ENCODE results near the gene PDE7B. TPM values are rescaled to one million over a fixed set of nuclear protein-coding genes. Genes with fewer than 3 reads are reported as not detected.

PDE7B gene
- total RNA-seq, 3 donors from 2014 or later = 0.05 to 0.18 TPM; not detected in 1

DNA sequence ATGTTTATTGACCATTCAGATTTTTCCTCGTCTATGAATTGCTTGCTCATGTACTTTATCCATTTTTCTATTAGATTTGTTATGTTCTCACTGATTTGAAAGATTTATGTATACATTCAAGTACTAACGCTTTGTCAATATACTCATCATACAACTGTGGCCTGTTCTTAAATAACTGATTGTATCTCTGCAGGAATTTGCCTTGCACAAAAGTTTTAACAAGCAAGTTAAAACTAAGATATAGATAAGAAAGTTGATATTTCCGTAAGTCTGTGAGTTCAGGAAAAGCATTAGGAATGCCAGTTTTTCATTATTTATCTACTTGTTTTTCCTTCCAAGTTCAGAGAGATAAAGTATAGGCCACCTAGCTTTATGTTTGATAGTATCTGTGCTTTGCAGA is 95.2 kb downstream of the PDE7B start:
- H3K9me3 Mint-ChIP-seq = no peaks in the 10 kb centered on the region
- no peaks in the 10 kb centered on the region for H3K4me1 Mint-ChIP-seq (ENCODE audit: low read depth)
- ATAC-seq (no peak), DNase-seq (no peak)
- peaks cover 2% of the 10 kb centered on the region for H3K27me3 Mint-ChIP-seq (ENCODE audit: low read depth)
- no peak overlapping the region for H3K4me3 Mint-ChIP-seq
- no peaks in the 10 kb centered on the region for H3K36me3 Mint-ChIP-seq (ENCODE audit: insufficient read depth)

GRCh38 chr6:135950669-135951068 is 99.2 kb downstream of the PDE7B start:
- peaks cover 2% of the 10 kb centered on the region for H3K27me3 Mint-ChIP-seq (ENCODE audit: low read depth)
- no peaks in the 10 kb centered on the region for H3K9me3 Mint-ChIP-seq
- no peak overlapping the region for H3K4me3 Mint-ChIP-seq
- ATAC-seq = no peak
- no peak for DNase-seq
- H3K36me3 Mint-ChIP-seq (ENCODE audit: insufficient read depth) = no peaks in the 10 kb centered on the region
- H3K4me1 Mint-ChIP-seq (ENCODE audit: low read depth) = no peaks in the 10 kb centered on the region

DNA sequence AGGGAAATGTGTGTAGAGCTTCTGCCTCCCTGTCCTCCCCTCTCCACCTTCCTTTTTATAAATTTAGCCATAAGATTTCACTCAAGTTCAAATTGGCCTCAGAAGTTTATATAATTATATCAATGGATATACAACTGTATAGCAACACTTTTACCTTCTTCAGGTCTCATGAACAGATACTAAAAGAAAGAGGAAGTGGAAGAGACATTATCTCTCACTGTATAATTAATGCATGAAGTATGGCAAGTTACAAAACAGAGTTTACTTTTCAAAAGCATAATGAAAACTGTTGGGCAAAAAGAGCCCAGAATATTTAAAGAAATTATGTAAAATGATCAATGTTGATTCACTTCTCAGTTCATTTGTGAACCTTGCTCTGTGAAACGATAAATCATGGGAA is 99.7 kb downstream of the PDE7B start:
- DNase-seq = no peak

DNA sequence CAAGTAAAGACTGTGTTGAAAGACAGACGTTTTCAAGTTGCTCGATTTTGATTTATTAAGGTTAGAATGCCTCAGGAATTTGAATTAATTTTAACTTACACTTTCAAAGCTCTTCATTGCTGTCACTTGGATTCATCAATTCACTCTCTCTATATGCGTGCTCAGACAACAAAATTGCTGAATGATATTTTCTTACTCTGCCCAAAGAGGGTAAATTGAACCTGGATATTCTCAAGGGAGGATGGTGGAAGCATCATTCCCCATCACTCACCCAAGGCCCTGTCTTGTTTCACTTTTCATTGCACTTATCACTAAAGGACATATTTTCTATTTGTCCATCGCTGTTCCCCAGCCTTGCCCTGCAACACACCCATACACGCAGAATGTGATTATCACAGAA is 102.3 kb downstream of the PDE7B start:
- DNase-seq = no peak
- Mint-ChIP-seq H3K9me3 (no peaks in the 10 kb centered on the region), H3K4me1 (ENCODE audit: low read depth) (no peaks in the 10 kb centered on the region), H3K4me3 (no peak overlapping the region), H3K27me3 (ENCODE audit: low read depth) (no peaks in the 10 kb centered on the region), H3K36me3 (ENCODE audit: insufficient read depth) (no peaks in the 10 kb centered on the region)
- no peak for ATAC-seq

More for the DNA sequence above, 99.7 kb downstream of the PDE7B start:
- H3K4me3 Mint-ChIP-seq = no peak overlapping the region
- no peaks in the 10 kb centered on the region for H3K9me3 Mint-ChIP-seq
- no peak for ATAC-seq
- H3K4me1 Mint-ChIP-seq (ENCODE audit: low read depth) = no peaks in the 10 kb centered on the region
- H3K36me3 Mint-ChIP-seq (ENCODE audit: insufficient read depth) = no peaks in the 10 kb centered on the region
- peaks cover 2% of the 10 kb centered on the region for H3K27me3 Mint-ChIP-seq (ENCODE audit: low read depth)

DNA sequence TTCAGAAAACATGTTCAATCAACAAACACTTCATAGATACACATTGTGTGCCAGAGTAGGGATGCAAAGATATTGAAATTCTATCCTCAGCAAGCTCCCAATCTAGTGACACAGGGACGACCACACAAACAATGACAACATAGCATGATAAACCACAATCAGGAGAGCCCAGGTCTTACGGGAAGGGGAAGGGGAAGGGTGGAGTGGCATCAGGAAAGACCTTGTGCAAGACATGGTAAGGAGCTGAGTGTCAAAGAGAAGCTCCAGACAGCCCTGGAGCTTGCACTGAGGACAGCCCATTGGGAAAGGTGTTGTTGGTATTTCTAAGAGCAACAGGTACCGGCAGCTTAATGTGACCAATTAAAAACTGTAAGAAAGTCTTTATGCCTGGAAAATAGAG is 103.6 kb downstream of the PDE7B start:
- Mint-ChIP-seq H3K4me3 (no peak overlapping the region), H3K27me3 (ENCODE audit: low read depth) (no peaks in the 10 kb centered on the region), H3K4me1 (ENCODE audit: low read depth) (no peaks in the 10 kb centered on the region), H3K9me3 (no peaks in the 10 kb centered on the region), H3K36me3 (ENCODE audit: insufficient read depth) (no peaks in the 10 kb centered on the region)
- no peak for DNase-seq
- ATAC-seq = no peak

DNA sequence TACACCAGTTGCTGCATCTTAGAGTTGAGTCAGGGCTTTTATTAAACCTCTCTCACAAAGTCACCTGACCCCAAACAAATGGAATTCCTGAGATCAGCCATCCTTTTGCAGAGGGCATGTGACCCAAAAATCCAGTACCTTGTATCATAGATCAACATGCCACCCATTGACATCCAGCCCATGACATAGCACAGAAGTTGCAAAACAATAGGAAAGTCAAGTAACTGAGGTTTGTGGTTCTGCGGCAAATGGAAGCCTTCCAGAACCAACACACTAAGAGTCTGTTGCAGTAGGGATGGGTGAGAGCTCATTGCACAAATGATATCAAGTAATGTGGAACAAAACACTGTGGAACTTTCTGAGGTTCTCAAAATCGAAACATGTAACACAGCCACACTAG is 111.2 kb downstream of the PDE7B start:
- H3K4me1 Mint-ChIP-seq (ENCODE audit: low read depth) = no peaks in the 10 kb centered on the region
- DNase-seq (no peak), ATAC-seq (no peak)
- no peak overlapping the region for H3K4me3 Mint-ChIP-seq
- H3K9me3 Mint-ChIP-seq = peaks cover 10% of the 10 kb centered on the region
- no peaks in the 10 kb centered on the region for H3K27me3 Mint-ChIP-seq (ENCODE audit: low read depth)
- no peaks in the 10 kb centered on the region for H3K36me3 Mint-ChIP-seq (ENCODE audit: insufficient read depth)

DNA sequence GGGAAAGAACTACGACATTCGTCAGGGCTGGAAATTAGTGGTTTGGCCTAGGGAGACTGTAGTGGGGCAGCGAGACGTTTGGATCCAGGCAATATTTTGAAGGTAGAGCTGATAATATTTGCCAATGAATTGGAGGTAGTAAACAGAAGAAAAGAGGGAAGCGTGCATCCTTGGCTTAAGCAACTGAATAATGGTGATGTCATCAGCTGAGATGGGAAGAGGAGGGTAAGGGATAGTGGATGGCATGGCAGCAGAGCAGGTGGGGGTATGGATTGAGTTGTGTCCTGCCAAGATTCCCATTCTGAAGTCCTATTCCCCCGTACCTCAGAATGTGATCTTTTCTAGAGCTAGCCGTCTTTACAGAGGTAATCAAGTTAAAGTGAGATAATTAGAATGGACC is 119.2 kb downstream of the PDE7B start:
- Mint-ChIP-seq H3K9me3 (no peaks in the 10 kb centered on the region), H3K27me3 (ENCODE audit: low read depth) (no peaks in the 10 kb centered on the region), H3K4me3 (no peak overlapping the region), H3K36me3 (ENCODE audit: insufficient read depth) (no peaks in the 10 kb centered on the region), H3K4me1 (ENCODE audit: low read depth) (no peaks in the 10 kb centered on the region)
- DNase-seq = no peak
- no peak for ATAC-seq

GRCh38 chr6:135971351-135971750 is 119.8 kb downstream of the PDE7B start:
- no peak for ATAC-seq
- Mint-ChIP-seq H3K27me3 (ENCODE audit: low read depth) (no peaks in the 10 kb centered on the region), H3K36me3 (ENCODE audit: insufficient read depth) (peaks cover 2% of the 10 kb centered on the region), H3K4me3 (no peak overlapping the region), H3K9me3 (no peaks in the 10 kb centered on the region), H3K4me1 (ENCODE audit: low read depth) (no peaks in the 10 kb centered on the region)
- DNase-seq = no peak

DNA sequence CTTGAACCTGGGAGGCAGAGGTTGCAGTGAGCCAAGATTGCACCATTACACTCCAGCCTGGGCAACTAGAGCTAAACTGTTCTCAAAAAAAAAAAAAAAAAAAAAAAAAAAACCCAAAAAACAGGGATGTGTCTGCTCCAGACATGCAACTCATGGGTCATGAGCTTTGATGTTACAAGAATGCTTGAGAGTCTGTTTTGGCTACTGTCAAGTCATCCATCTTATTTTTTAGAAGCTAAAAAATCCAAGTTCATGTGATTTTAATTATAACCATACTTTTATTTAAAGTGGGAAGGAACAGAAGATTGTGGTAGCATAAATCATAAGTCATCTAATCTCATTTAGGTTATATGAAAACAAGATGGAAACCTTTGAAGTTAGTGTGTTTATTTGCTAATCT is 120.6 kb downstream of the PDE7B start:
- ATAC-seq (no peak), DNase-seq (no peak)
- Mint-ChIP-seq H3K4me1 (ENCODE audit: low read depth) (no peaks in the 10 kb centered on the region), H3K4me3 (no peak overlapping the region), H3K9me3 (no peaks in the 10 kb centered on the region), H3K27me3 (ENCODE audit: low read depth) (no peaks in the 10 kb centered on the region), H3K36me3 (ENCODE audit: insufficient read depth) (peaks cover 2% of the 10 kb centered on the region)

- no peaks in the 10 kb centered on the region for H3K9me3 Mint-ChIP-seq
- no peaks in the 10 kb centered on the region for H3K4me1 Mint-ChIP-seq (ENCODE audit: low read depth)
- DNase-seq = no peak
- H3K4me3 Mint-ChIP-seq = no peak overlapping the region
- peaks cover 2% of the 10 kb centered on the region for H3K36me3 Mint-ChIP-seq (ENCODE audit: insufficient read depth)
- H3K27me3 Mint-ChIP-seq (ENCODE audit: low read depth) = no peaks in the 10 kb centered on the region
- no peak for ATAC-seq
Measured at GRCh38 chr6:135972586-135972985, 121.1 kb downstream of the PDE7B start.

- ATAC-seq = no peak
- H3K9me3 Mint-ChIP-seq = no peaks in the 10 kb centered on the region
- H3K4me1 Mint-ChIP-seq (ENCODE audit: low read depth) = no peaks in the 10 kb centered on the region
- H3K27me3 Mint-ChIP-seq (ENCODE audit: low read depth) = no peaks in the 10 kb centered on the region
- no peak overlapping the region for H3K4me3 Mint-ChIP-seq
- H3K36me3 Mint-ChIP-seq (ENCODE audit: insufficient read depth) = peaks cover 2% of the 10 kb centered on the region
- DNase-seq = no peak
Measured at GRCh38 chr6:135974426-135974825, 122.9 kb downstream of the PDE7B start.

- DNase-seq (no peak), ATAC-seq (no peak)
- Mint-ChIP-seq H3K36me3 (ENCODE audit: insufficient read depth) (peaks cover 2% of the 10 kb centered on the region), H3K4me3 (no peak overlapping the region), H3K9me3 (no peaks in the 10 kb centered on the region), H3K4me1 (ENCODE audit: low read depth) (no peaks in the 10 kb centered on the region), H3K27me3 (ENCODE audit: low read depth) (no peaks in the 10 kb centered on the region)
Measured at GRCh38 chr6:135976585-135976984, 125.1 kb downstream of the PDE7B start.

GRCh38 chr6:135983093-135983492 is 131.6 kb downstream of the PDE7B start:
- DNase-seq (no peak), ATAC-seq (no peak)
- no peaks in the 10 kb centered on the region for H3K36me3 Mint-ChIP-seq (ENCODE audit: insufficient read depth)
- no peak overlapping the region for H3K4me3 Mint-ChIP-seq
- no peaks in the 10 kb centered on the region for H3K27me3 Mint-ChIP-seq (ENCODE audit: low read depth)
- no peaks in the 10 kb centered on the region for H3K4me1 Mint-ChIP-seq (ENCODE audit: low read depth)
- no peaks in the 10 kb centered on the region for H3K9me3 Mint-ChIP-seq

DNA sequence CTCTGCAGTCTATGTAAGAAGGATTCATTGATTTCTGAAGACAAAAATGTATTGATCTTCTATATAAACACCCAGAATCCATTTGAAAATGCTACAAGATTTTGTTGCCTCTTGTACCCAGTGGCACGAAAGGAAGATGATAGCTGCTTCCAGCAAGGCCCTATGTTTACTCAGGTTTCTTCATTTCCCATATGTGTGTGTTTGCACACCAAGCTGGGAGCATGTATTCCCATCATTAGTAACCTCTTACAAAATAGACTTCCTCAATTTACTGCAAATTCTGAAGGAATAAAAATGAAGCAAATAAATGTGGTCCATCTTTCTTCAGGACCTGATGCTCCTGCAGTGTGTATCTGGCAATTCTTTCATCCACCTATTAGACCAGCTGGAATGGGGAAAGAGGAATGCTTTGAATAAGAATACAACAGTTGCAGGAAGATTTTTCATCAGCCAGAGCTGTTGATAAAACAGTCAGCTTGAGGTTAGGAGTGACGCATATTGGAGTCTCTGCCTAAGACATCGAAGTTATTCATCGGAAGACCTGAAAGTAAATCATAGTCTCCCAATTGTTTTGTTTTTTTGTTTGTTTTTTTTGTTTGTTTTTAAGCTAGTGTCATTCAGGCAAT is 132.3 kb downstream of the PDE7B start:
- ATAC-seq = no peak
- Mint-ChIP-seq H3K36me3 (ENCODE audit: insufficient read depth) (no peaks in the 10 kb centered on the region), H3K4me1 (ENCODE audit: low read depth) (no peaks in the 10 kb centered on the region), H3K4me3 (no peak overlapping the region), H3K9me3 (no peaks in the 10 kb centered on the region), H3K27me3 (ENCODE audit: low read depth) (no peaks in the 10 kb centered on the region)
- no peak for DNase-seq

GRCh38 chr6:135985471-135985870 is 134.0 kb downstream of the PDE7B start:
- Mint-ChIP-seq H3K4me3 (no peak overlapping the region), H3K36me3 (ENCODE audit: insufficient read depth) (no peaks in the 10 kb centered on the region), H3K9me3 (no peaks in the 10 kb centered on the region), H3K27me3 (ENCODE audit: low read depth) (no peaks in the 10 kb centered on the region), H3K4me1 (ENCODE audit: low read depth) (no peaks in the 10 kb centered on the region)
- ATAC-seq (no peak), DNase-seq (no peak)

- no peaks in the 10 kb centered on the region for H3K27me3 Mint-ChIP-seq (ENCODE audit: low read depth)
- no peak for ATAC-seq
Measured at GRCh38 chr6:135987226-135987625, 135.7 kb downstream of the PDE7B start.

More at GRCh38 chr6:135987226-135987625, 135.7 kb downstream of the PDE7B start:
- DNase-seq = no peak
- Mint-ChIP-seq H3K9me3 (no peaks in the 10 kb centered on the region), H3K4me3 (no peak overlapping the region), H3K36me3 (ENCODE audit: insufficient read depth) (no peaks in the 10 kb centered on the region), H3K4me1 (ENCODE audit: low read depth) (no peaks in the 10 kb centered on the region)

Data from activated T-cell treated with anti-CD3 and anti-CD28 coated beads, Interleukin-2, amount 50 U/mL, for 4 hours (primary cell).